SK-N-SH treated with all-trans-retinoic acid at 6 μM for 48 hours (cell line): ENCODE data around the gene TTLL7.
A peak's percentile ranks its signal among the peaks of the same experiment; 100 is the strongest.

Source experiments
- ESRRG ChIP-seq: fragments of 250-450 bp; sonication (Bioruptor Pico); IDR thresholded peaks from 2 replicates; pipeline ENCODE4 v1.6.1; 2021; ENCODE audit warnings: mild to moderate bottlenecking
- GLIS3 ChIP-seq: fragments of 250-450 bp; sonication (Bioruptor Pico); IDR thresholded peaks from 2 replicates; pipeline ENCODE4 v1.5.0; 2020; ENCODE audit warnings: mild to moderate bottlenecking, moderate library complexity
- ZFP3 ChIP-seq: fragments of 250-450 bp; sonication (Bioruptor Pico); IDR thresholded peaks from 2 replicates; pipeline ENCODE4 v1.5.0; 2020; ENCODE audit warnings: mild to moderate bottlenecking, moderate library complexity
- ZNF565 ChIP-seq: fragments of 450-650 bp; formaldehyde crosslinking; conservative IDR thresholded peaks from 2 replicates; pipeline ENCODE4 v1.5.0; 2020; ENCODE audit warnings: low read depth, mild to moderate bottlenecking, moderate library complexity
- TF ChIP-seq, protein P1 (sequence below): fragments of 250-450 bp; sonication (Bioruptor Pico); IDR thresholded peaks from 2 replicates; pipeline ENCODE4 v1.8.0; 2020; ENCODE audit warnings: mild to moderate bottlenecking, moderate library complexity, borderline replicate concordance

DNA sequence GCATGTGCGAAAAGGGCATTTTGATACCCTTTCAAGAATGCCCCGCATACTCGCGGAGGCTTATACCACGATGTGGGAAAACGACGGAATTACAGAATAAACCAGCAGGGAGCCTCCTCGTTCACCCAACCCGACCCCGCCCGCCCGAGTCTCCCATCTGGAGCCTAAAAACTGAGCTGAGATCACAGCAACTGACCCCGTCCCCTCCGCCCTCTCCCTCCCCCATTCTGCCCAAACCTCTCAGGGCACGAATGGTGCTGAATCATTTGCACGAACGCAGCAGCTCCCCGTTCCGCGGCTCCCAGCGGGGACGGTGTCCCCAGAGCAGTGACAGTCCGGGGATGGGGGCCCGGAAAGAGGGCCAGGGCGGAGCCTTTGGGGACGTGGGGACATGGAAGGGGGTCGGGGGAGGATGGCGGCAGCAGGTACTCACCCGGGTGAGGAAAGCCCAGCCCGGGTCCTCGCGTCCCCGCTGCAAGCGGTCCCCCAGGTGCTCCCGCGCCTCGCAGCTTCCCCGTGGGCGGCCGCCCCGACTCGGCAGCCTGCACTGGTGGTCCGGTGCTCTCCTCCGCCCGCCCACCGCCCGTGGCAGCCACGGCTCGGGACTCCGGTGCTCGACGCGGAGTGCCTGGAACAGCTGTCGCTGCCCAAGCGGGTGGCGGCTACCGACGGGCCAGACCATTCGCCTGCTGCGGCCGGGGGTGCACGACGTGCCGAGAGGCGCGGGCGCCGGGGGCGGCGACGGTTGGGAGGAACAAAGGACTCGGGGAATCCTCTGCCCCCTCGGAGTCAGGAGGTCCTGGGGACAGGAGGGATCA is at the start of gene TTLL7:
- TF ChIP-seq ZFP3 (CRISPR knock-in tag) = 0 out of 2 replicates have a peak, but pooled peaks have one; percentile 60
- TF ChIP-seq GLIS3 (CRISPR knock-in tag) = no peak
- no peak for TF ChIP-seq ZNF565
- TF ChIP-seq, protein P1, sequence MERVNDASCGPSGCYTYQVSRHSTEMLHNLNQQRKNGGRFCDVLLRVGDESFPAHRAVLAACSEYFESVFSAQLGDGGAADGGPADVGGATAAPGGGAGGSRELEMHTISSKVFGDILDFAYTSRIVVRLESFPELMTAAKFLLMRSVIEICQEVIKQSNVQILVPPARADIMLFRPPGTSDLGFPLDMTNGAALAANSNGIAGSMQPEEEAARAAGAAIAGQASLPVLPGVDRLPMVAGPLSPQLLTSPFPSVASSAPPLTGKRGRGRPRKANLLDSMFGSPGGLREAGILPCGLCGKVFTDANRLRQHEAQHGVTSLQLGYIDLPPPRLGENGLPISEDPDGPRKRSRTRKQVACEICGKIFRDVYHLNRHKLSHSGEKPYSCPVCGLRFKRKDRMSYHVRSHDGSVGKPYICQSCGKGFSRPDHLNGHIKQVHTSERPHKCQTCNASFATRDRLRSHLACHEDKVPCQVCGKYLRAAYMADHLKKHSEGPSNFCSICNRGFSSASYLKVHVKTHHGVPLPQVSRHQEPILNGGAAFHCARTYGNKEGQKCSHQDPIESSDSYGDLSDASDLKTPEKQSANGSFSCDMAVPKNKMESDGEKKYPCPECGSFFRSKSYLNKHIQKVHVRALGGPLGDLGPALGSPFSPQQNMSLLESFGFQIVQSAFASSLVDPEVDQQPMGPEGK (CRISPR knock-in tag) = no peak
- no peak for TF ChIP-seq ESRRG (CRISPR knock-in tag)
